Cardiac septum (tissue), 1 donor: ENCODE data around the gene PEMT. TPM values are rescaled to one million over a fixed set of nuclear protein-coding genes. Genes with fewer than 3 reads are reported as not detected.

Source experiments
- DNase-seq: peaks from one replicate; pipeline ENCODE4 v3.0.0-alpha.2; 2020; ENCODE audit warnings: low spot score
- intact Hi-C: fragments of 100-400 bp; cut with DNase I; formaldehyde crosslinking; loops from one replicate; pipeline ENCODE4 v1.14.0; 2022
- total RNA-seq: library from RNA; stranded (reverse); fragmentation: NEBNext Ultra II Directional; extraction: Animal tissue kit (Norgen Biotek cat#: 25700); gene quantifications from one replicate; pipeline ENCODE4 v1.2.1, GENCODE V29; 2021
- donor health status: DM: no; HTN: no; CAD: no.

Gene PEMT
- total RNA-seq, 1 donor from 2014 or later = 16.8 TPM

DNA sequence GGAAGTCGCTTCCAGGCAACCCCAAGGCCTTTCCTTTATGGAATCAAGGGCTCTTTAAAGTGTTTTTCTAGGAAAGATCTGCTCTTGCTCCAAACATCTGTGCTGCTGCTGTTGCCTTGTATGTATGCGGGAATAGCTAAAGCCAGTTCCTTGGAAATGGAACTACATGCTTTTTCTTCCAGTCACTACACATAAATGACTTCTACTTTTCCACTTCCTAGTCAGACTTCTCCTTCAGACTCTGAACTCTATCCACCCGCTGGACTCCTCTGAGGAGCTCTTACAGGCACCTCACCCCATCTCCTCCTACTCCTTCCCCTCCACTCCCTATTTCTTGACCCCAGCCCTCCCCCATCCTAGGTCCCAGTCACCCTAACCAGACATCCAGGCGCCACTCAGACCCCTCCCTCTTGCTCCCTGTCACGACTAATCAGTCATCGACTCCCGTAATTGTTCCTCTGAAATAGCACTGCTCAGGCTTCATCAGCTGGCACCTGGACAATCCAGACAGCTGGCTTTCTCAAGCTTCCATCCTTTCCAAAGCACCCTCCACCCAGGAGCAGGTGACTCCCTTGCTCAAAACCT lies 15.0 kb upstream of the PEMT start:
- intact Hi-C loops = no loop called here
- no peak for DNase-seq

DNA sequence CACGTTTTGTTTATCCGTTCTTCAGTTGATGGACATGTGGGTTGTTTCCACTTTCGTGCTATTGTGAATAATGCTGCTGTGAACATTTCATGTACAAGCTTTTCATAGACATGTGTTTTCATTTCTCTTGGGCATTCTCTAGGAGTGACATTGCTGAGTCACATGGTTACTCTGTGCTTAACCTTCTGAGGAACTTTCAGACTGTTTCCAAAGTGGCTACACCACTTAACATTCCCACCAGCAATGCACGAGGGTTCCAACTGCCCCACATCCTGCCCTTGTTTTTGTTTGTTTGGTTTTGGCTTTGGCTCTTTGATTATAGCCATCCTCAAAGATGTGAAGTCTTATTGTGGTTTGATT lies 14.2 kb upstream of the PEMT start:
- intact Hi-C loops = no loop called here
- DNase-seq = no peak

DNA sequence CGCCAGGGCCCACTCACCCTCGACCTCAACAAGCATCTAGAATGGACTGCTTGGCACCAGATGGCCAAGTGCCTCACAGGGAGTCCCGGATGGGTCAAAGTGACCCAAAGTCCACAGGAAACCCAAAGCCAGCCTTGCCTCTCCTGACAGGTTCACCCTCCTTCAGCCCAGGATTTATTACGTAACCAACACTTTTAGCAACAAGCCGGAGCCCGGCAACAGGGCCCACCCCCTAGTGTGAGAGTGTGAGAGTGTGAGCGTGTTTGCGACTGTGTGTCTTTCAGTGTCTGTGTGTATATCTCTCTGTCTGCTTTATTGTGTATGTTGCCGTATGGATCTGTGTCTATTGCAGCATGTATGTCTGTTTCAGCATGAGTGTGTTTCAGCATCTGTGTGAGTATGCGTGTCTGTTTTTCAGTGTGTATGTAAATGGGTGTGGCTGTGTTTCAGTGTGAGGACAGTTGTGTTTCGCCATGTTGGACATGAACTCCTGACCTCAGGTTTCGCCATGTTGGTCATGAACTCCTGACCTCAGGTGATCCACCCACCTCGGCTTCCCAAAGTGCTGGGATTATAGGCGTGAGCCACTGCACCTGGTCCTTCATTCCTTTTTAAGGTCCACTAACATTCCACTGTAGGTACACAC lies 13.7 kb upstream of the PEMT start:
- intact Hi-C loops = no loop called here

DNA sequence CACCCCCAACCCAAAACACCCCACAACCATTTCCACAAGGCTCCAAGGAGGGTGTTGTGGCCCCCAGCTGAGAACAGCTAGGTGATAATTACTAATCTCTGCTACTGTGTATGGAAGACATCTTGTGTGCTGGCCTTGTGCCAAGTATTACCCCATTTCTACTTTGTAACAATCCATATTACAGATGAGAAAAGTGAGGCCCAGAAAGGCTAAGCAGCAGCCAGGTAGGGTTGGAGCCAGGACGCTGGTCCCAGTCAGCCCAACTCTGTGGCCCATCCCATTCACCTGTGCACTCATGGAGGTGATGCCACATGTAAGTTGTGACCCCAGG lies 12.4 kb upstream of the PEMT start:
- DNase-seq = no peak
- intact Hi-C loops = no loop called here

More for the DNA sequence above, 13.7 kb upstream of the PEMT start:
- no peak for DNase-seq

DNA sequence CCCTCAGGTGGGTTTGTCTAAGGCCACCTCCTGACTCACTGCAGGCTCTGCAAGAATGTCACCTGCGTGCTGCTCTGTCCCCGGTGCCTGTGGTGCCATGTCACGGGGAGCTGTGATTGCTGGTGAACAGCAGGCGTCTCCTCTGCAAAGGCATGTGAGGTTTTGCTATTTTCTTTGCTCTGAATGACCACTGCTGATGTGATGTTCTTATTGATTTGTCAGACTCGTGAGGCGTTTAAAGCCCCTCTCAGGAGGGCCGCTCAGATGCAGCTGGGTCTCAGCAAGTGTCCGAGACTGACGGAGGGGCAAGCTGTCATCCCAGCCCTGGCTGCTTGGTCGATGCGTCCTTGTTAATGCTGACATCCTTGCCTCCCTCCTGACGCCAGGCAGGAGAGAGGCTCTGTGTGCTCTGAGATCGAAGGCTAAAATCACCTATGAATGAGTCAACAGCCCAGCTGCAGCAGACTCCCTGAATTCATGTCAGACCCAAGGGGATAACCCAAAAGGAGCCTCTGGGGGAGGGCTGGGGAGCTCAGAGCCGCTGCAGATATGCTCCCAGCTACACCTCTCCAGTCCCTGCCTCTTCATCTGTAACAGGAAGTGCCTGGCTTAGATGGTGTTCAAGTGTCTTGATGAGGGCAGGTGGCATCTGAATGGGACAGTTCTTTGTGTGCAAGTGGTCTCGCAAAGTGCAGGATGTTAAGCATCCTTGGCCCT lies 11.8 kb upstream of the PEMT start:
- intact Hi-C loops = no loop called here
- DNase-seq = no peak

DNA sequence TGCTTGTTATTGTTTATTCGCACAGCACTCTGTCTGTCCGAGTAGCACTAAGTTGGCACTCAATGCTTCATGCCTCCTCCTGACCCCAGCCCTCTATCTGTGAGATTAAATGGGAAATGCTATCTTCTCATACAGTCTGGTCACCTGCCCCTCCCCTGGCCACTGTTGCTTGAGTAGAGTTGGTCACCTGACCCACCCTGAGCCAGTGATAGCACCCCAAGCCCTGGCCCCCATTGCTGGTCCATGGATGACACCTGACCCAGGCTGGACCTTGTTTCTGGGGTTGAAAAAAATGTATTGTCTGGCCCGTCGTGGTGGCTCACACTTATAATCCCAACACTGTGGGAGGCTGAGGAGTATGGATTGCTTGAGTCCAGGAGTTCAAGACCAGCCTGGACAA lies 8.5 kb upstream of the PEMT start:
- DNase-seq = no peak
- intact Hi-C loops = no loop called here

DNA sequence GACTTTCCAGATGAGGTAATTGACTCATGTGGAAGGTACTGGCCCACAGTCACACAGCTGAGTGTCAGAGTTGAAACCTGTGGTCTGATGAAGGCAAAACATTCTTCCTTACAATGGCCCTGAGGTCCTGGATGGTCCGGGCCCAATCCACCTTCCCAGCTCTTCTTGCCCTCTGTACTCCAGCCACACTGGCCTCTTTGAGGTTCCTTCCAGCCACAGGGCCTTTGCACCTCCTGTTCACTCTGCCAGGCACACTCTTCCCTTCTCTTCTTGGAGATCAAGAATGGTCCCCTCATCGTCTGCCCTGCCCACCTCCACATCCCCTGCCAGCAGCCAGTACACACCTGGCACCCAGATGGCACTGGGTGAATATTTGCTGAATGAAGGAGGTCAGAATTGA lies 6.5 kb upstream of the PEMT start:
- DNase-seq = no peak
- intact Hi-C loops = no loop called here

DNA sequence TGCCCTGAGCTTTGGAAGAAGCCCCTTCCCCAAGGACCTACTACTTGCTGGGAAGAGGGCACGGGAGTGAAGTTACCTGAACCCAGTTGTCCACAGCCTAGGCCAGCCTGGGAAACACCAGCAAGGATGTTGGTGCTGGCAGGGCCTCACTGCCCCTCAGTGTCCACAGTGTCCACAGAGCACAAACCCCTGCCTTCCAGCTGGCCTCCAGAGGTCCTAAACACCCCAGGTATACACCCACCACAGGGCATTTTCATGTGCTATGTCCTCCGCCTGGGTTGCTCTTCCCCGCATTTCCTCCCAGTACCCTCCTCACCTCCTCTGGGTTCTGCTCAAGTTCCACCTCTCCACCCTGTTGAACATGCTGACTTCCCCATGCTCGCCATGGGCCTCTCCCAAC lies 4.2 kb upstream of the PEMT start:
- DNase-seq = no peak
- intact Hi-C loops = no loop called here

DNA sequence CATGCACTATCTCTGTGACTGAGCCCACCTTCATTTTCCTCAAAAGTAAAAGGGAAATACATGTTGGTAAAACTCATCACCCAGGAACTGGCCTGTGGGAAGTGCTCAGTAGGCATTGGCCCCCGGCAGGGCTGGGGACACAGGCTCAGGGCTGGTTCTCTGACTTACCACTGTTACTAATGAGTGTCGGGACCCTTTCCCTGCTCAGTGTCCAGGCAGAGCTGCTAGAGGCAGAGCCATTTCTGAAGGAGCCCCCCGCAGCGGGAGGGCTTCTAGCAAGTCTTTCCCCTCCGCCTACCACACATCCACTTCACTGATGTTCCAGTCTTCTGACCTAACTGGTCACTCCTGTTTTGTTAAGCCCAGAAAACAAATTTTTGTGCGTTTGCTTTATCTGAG lies 1.7 kb upstream of the PEMT start:
- no peak for DNase-seq

DNA sequence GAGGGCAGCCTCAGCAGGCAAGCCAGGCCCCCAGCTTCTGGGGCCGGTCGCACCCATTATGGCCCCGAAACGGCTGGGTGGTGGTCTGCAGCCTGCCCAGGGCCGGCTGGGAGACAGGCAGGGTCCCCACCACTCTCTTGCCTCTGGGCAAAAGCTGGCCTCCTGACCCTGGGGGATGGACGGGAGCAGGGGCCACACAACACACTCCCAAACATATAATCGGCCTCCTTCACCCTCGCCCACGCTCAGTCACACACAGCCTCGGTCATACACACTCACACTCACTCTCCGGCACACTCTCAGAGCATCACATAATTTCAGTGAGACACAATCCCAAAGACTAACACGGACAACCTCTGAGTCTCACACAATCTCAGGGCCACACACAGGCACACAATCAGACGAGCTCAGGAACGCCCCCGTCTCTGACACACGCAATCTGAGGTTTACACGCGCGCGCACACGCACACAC lies 589 bp downstream of the PEMT start:
- intact Hi-C loops = no loop called here
- no peak for DNase-seq

More for the DNA sequence above, 1.7 kb upstream of the PEMT start:
- intact Hi-C loops = no loop called here

DNA sequence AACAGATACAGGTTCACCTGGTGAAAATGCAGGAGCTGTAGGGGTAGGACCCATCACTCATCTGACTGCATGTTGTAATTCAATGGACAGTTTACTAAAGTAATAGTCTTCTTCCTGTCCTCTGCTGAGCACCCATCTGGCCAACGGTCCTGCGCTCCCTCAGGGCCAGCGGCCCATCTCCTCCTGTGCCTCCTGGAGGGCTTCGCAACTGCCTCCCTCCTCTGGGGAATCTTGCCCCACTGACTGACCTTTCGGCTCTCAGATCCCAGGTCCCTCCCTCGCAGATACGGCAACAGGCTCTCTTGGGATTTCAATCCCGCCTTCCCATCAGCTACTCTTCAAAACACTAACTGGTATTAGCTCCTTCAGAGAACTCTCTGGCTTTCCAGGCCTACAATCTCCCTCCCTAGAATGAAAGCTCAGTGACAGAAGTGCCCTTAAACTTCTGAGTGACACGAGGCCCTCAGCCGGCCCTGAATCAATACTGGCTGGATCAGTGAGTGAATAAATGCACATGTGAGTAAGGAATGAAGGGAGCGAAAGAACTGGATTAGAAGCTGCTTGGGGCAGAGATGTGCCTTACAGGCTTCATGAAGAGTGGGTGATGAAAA lies 1.3 kb downstream of the PEMT start:
- DNase-seq = no peak

DNA sequence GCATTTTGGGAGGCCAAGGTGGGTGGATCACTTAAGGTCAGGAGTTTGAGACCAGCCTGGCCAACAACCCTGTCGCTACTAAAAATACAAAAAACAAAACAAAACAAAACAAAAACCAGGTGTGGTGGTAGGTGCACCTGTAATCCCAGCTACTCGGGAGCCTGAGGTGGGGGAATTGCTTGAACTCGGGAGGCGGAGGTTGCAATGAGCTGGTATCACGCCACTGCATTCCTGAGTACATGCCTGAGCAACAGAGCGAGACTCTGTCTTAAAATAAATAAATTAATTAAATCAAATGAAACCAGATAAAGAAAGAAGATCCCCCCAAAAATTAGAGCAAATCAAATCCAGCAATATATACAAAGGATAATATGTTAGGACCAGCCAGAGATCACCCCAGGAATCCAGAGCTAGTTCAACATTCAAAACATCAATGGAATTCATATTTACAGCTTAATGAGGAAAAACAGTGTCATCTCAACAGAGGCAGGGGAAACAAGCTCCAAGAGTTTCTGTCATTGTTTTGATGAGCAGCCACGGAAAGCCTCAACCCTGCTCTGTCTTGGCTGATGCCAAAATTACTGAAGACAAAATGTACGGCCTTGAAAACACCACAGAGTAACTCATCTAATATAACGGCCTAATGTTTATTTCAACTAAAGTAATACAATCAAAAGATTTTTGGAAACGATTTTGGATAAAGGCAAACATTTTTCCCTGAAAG lies 3.7 kb downstream of the PEMT start:
- intact Hi-C loops = no loop called here
- DNase-seq = no peak

More for the DNA sequence above, 1.3 kb downstream of the PEMT start:
- intact Hi-C loops = no loop called here

DNA sequence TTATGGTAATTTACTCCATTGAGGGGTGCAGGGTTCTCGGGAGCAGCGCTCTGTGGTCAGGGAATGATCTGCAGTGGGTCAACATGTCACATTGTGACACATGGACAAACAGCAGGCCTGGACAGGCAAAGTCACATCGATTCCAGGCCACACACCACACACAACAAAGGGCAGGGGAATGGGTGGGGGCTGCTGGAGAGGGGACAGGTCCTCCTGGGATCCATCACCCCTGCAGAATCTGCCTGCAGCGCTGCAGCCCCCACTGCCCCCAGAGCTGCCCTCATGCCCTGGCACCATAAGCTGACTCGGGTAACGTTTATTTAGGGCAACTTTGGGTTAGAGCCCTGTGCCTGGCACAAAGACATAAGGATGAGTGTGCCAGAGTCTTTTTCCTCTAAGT lies 9.1 kb downstream of the PEMT start:
- intact Hi-C loops = no loop called here
- DNase-seq = no peak

DNA sequence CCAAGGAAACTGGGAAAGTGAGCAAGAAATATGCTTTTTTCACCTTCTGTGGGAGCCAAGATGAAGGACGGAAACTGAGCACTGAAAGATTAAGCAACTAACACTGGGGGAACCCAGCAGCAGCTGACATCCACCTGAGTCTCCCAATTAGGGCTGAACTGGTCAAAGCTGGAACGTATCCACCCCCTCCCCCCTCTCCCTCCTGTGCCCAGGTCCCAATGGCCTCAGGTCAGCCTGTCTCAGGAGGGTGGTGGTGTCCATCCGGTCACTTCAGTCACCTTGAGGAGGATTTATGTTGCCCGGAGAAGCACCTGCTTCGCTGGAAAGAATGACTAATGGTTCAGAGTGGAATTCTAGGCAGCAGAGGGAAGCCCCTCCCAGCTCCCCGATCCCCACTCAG lies 10.0 kb downstream of the PEMT start:
- intact Hi-C loops = no loop called here

DNA sequence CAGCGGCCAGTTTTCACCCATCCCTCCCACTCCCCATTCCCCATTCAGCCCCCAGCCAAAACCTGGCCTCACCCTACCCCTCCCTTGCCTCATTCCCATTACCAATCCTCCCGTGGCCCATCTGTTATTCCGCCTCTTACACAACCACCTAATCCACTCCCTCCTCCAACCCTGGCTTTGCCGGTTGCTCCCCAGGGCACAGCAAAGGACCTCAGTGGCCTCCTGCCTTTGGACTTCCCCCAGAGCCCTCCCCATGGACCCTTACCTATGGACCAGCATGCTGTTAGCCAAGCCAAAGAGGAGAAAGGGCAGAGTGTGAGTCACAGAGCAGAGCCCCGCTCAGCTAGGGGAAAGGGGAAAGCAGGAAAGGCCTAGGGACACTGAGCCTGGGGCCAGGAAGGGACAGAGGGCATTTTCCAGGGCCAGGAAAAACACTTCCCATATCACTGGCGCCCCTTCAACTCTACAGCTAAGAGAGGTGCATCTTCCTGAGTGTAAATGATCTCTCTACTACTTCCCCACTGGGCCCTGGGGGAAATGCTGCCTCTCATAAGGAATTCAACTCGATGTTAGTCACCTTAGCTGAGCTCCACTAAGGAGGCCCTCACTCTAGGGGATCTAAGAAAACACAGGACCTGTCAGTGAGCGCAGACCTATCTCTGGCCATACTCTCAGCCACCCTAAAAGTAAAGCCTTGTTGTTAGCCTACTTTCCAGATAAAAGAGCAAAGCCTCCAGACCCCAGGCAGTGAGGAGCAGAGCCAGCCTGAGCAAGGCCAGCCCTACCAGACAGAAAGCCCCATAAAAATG lies 10.6 kb downstream of the PEMT start:
- intact Hi-C loops = no loop called here
- no peak for DNase-seq

More for the DNA sequence above, 10.0 kb downstream of the PEMT start:
- DNase-seq = no peak

DNA sequence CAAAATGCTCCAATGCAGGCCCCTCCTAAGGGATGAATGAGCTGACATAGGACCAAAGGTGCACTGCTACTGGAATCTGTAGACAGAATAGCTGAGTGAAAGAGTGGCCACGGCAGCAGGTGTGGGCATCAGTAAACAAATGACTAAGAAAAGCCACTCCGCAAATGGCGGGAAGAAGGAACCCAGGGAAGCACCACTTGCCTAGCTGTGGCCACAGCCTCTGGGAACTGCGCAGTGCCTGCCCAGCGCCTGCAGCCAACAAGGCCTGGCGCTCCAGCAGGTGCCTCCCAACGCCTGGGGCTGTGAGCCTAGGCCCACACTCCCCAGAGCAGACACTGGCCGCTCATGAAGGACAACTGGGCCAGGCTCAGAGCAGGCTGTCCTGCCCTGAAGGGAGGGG lies 11.8 kb downstream of the PEMT start:
- no peak for DNase-seq
- intact Hi-C loops = no loop called here

DNA sequence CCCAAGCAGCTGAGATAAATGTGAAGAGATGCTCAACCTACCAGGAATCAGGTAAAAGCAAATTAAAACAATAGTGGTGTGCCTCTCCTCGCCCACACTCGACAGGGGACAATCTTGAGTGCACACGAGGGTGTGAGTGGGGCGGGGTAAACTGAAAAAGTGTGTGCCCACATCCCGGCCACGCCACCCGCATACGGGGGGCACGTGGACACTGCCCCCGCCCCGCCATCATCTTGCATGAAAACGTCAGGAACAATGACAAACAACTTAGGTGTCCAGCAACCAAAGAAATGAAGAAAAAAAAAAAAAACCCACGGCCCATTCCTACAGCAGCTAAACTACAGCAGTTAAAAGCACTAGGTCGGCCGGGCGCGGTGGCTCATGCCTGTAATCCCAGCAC lies 14.1 kb downstream of the PEMT start:
- DNase-seq = no peak
- intact Hi-C loops = no loop called here

DNA sequence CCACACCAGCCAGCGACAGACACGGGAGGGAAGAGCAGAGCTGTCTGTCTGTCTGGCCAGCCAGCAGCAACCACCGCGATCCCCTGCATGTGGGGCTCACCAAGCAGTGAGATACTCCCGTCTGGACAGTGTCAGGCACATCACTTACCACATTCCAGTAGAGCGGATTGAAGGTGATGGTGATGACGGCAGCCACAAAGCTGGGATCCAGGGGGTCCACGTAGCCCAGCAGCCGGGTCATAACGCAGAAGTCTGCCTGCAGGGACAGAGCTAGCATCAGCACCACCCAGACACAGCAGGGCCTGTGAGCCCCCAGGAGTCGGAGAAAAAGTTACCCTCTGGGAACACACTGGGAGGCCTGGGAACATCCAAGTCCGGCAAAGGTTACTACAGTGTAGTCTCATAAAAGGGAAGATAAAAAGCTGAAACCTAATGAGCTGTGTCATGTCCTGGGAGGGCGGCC lies 14.7 kb downstream of the PEMT start:
- intact Hi-C loops = no loop called here
- no peak for DNase-seq
